Stimulated activated CD8-positive, alpha-beta memory T cell treated with anti-CD3 and anti-CD28 coated beads, Interleukin-12 subunit alpha, Interleukin-12 subunit beta, amount 100 ng/mL, for 1 hour (primary cell): ENCODE results near the gene CCDC85C.
"Not testable (repeated sequence)": the region's sequence is repeated elsewhere in the genome, so short reads cannot be mapped to it uniquely, and the experiment has no call there.

Experiments
- DNase-seq: peaks from one replicate; pipeline ENCODE4 v3.0.0-alpha.2; 2020; ENCODE audit warnings: low read depth

CCDC85C gene

GRCh38 chr14:99603471-99604277, at the start of gene CCDC85C:
Gene CCDC85C, minus strand, starts transcription at chr14:99604207. Its CDS starts 248 bp downstream, at chr14:99603959.
- DNase-seq, result peak; percentile 2

GRCh38 chr14:99651953-99652746, 48.1 kb upstream of the CCDC85C start:
- no peak for DNase-seq

GRCh38 chr14:99650189-99650588, 46.2 kb upstream of the CCDC85C start:
- no peak for DNase-seq

- no peak for DNase-seq
These were observed 45.6 kb upstream of the CCDC85C start for GRCh38 chr14:99649643-99650042.

- no peak for DNase-seq
These were observed 45.2 kb upstream of the CCDC85C start for GRCh38 chr14:99649219-99649618.

GRCh38 chr14:99648027-99648784, 44.2 kb upstream of the CCDC85C start:
- DNase-seq, result no peak

- no peak for DNase-seq
These were observed 43.4 kb upstream of the CCDC85C start for GRCh38 chr14:99647411-99647810.

GRCh38 chr14:99645545-99646505, 41.8 kb upstream of the CCDC85C start:
- DNase-seq, result no peak

GRCh38 chr14:99644723-99645544, 40.9 kb upstream of the CCDC85C start, which contains the start of gene HHIPL1:
Gene HHIPL1, plus strand, starts transcription at chr14:99645129. Its CDS starts 79 bp downstream, at chr14:99645208.
- DNase-seq, result no peak

- DNase-seq, result no peak
These were observed 40.1 kb upstream of the CCDC85C start for GRCh38 chr14:99644035-99644587.

- no peak for DNase-seq
These were observed 39.3 kb upstream of the CCDC85C start for GRCh38 chr14:99643343-99643742.

GRCh38 chr14:99642771-99643170, 38.8 kb upstream of the CCDC85C start:
- not testable (repeated sequence) for DNase-seq

GRCh38 chr14:99637624-99638023, 33.6 kb upstream of the CCDC85C start:
- DNase-seq, result no peak

- DNase-seq, result no peak
These were observed 32.5 kb upstream of the CCDC85C start for GRCh38 chr14:99636487-99636886.

- no peak for DNase-seq
These were observed 31.1 kb upstream of the CCDC85C start for GRCh38 chr14:99635116-99635515.

- no peak for DNase-seq
These were observed 30.4 kb upstream of the CCDC85C start for GRCh38 chr14:99634443-99634842.

GRCh38 chr14:99633918-99634317, 29.9 kb upstream of the CCDC85C start:
- no peak for DNase-seq

GRCh38 chr14:99633141-99633540, 29.1 kb upstream of the CCDC85C start:
- DNase-seq, result no peak

GRCh38 chr14:99632410-99633035, 28.5 kb upstream of the CCDC85C start:
- DNase-seq, result no peak
